GM11168 (cell line): ENCODE results near the gene MTCL1.
"Not testable (repeated sequence)": the region's sequence is repeated elsewhere in the genome, so short reads cannot be mapped to it uniquely, and the experiment has no call there.

Experiments used
- in situ Hi-C: fragments of 300-500 bp; cut with MboI; formaldehyde crosslinking; loops from one replicate; pipeline ENCODE4 v1.12.0; 2022; ENCODE audit warnings: low sequenced_read_pairs; ENCODE audit not compliant: unreplicated experiment

MTCL1 gene

DNA sequence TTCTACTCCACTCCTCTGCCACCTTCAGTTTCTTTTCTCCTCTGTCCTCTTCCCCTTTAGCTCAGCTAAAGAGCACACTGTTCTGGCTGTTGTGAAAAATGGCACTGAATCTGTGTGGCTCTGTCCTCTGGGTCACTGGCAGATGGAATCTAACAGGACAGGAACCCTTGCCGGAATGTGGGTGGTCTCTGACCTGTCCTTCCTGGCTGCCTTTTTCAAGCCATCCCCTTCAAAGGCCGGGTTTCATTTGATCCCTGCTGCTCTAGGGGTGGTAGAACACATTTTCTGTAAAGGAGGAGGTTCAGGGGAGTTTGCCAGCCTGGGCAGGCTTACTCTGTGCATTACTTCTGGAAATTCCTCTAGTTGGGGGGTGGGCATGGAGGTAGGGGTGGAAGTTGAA, 29.9 kb downstream of the MTCL1 start:
- in situ Hi-C loops: no loop called here

DNA sequence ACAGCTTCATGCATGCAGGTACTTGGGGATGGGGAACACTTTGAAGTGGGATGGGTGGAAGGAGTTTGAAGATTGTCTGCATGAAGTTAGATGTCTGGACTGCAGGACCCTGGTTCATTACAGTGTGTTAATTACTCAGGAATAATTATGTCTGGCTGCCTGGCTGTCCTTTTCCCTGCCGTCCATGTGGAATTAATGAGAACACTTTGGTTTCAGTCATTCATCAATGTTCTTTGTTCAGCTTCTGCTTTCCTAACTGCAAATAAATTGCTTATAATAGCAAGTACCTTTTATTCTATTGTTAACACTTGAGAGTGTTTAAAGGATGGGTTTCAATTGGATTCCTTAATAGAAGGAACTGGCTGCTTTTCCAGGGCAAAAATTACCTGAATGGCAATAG, 35.8 kb downstream of the MTCL1 start:
- in situ Hi-C loops: no loop called here

DNA sequence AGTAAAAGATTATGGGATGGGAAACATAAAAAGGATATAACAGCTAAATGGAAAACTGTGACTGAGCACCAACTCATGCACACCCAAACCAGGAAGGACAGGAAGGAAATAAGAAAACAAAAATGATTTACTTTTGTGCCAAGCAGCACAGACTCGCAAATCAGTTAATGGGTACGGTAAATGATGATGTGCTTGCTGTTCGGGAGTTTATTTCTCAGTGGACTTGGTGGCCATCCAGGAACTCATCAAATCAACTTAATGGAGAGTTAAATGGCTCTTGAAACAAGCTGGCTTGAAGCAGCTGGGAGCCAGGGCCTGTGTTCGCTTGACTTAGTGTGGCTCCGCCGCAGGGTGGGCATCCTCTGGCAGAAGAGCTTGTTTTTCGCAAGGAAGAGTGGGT, 36.2 kb downstream of the MTCL1 start:
- in situ Hi-C loops: no loop called here

DNA sequence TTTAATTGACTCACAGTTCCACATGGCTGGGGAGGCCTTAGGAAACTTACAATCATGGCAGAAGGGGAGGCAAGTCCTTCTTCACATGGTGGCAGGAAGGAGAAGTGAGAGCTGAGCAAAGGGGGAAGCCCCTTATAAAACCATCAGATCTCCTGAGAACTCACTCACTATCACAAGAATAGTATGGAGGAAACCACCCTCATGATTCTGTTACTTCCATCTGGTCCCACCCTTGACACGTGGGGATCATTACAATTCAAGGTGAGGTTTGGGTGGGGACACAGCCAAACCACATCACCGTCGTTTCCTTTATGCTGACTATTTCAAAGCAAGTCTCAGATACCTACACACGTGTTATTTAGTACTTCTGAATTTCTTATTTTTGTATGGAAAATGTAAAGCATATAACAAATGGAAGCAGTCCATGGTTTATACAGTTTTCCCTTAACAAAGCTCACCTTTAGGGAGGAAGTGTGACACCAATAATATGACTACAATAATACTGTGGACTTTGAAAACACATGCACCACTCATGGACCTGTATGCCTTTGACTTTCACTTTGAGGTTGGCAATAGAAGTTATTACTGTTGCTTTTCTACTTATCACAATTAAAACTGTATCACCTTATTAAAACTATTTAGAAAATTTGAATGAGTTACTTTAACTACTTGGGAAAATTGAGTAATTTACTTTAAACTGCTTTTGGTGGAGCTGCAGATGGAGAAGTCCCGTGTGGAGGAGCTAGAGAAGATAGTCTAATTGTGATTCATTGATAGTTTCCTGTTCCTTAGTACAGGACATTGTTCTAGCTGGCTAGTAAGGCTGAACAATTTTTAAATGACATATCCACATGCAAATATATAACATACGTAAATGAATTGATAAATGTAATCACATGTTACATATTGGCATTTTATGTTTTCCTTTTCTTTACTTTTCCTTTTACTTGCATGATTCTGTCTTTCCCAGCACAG, 37.3 kb downstream of the MTCL1 start:
- in situ Hi-C loops: no loop called here

DNA sequence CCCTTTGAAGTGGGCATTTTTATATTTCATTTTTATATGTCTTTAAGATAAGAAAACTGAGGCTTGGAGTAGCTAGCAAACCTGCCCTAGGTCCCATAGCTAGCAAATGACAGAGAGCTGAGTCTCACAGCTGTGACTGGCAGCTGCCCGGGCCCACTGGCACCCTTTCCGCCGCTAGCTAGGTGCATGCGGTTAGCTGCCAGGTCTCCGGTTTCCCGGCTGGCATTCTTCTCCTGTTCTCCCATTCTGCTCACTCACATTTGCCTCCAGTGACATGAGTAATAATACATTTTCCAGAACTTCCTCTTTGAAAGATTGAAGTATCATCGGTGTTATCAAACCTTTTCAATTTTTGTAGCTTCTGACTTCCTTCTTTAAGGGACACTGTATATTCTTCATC, 38.7 kb downstream of the MTCL1 start:
- in situ Hi-C loops: no loop called here

DNA sequence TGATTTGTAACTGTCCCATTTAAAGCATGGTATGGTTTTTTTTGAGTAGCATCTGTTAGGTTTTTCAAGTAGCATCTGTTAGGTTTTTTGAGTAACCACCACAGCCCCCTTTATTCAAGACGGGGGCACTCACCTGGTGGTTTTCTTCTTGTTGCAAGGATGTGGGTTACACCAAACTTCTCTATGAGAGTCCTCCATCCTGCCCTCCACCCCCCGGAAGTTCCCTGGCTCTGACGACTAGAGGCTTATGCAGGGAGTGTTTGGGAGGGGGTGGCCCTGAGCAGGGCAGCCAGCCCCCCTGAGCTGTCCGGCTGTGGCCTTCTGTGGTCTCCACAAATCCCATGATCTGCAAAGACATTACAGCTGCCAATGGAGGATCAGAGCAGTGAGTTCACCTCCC, 39.3 kb downstream of the MTCL1 start:
- in situ Hi-C loops: no loop called here

DNA sequence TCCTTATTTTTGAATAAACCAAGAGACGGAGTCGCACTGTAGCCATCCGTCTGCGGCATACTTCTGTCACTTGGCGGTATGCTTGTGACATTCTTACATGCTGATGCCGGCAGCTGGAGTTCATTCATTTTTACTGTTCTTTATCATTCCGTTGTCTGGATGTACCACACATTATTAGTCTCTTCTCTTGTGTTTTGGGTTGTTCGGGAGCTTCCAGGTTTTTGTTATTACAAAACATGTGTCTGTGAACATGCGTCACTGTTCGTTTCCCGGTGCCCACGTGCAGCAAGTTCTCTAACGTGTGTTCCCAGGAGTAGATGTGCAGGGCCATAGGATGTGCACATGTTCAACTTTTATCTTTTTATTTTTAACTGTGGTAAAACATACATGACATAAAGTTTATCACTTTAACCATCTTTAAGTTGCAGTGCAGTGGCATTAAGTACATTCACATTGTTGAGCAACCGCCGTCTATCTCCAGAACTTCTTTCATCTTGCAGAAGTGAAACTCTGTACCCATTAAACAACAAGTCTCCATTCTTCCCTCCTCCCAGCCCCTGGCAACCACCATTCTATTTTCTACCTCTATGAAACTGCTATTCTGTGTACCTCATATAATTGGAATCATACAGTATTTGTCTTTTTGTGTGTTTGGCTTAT, 40.1 kb downstream of the MTCL1 start:
- in situ Hi-C loops: no loop called here

GRCh38 chr18:8747440-8747937, 42.1 kb downstream of the MTCL1 start:
- in situ Hi-C loops: no loop called here

DNA sequence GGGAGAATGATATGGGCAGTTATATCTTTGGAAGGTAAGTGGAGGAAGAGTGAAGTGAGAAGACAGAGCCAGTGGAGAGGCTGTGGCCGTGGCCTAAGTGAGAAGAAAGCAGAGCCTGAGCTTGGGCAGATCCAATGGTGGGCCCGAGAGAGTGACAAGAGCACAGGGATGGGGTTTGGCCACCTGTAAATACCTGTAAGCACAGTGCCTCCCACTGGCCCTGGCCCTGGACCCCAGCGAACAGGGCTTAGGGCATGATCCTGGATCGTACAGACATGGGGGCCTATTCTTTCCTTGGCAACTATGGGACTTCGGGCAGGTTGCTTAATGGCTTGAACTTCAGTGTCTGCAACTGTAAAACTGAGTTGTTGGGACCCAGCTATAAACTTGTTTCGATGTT, 44.1 kb downstream of the MTCL1 start:
- in situ Hi-C loops: no loop called here

- in situ Hi-C loops: no loop called here
Measured at GRCh38 chr18:8750954-8751415, 45.6 kb downstream of the MTCL1 start.

DNA sequence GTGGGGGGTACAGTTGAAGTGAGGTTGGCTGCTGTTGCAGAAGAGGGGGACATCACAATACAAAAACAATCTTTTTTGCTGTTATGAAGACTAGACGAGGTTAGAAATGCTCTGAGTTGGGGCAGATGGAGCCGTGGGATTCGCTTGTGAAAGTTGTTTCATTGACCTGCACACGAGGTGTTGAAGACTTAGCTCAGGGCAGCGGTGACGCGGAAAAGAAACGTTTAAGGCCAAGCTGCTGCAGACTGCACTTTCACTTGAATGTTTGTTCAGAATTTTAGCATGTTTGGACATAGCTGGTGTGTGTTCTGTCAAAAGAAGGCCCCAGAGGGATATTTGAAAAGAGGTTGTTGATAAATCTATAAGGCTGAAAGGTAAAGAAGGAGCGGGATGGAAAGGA, 46.3 kb downstream of the MTCL1 start:
- in situ Hi-C loops: no loop called here

DNA sequence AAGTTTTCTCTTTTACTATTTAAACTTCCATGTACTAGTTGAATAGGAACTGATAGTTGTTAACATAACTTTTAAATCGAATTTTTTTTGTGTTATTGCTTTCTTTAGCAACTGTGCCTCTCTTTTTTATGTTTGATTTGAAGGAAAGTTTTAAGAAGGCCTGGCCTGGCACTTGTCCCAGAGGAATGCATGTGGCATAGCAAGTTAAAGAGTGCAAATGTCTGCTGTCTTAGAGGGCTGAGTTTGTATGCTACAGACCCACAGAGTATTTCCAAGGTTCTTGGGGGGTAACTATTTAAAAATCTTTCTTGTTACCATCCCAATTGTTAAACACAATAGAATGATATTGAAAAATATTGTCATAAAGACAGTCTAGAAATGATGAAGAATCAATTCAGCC, 47.0 kb downstream of the MTCL1 start:
- in situ Hi-C loops: no loop called here

DNA sequence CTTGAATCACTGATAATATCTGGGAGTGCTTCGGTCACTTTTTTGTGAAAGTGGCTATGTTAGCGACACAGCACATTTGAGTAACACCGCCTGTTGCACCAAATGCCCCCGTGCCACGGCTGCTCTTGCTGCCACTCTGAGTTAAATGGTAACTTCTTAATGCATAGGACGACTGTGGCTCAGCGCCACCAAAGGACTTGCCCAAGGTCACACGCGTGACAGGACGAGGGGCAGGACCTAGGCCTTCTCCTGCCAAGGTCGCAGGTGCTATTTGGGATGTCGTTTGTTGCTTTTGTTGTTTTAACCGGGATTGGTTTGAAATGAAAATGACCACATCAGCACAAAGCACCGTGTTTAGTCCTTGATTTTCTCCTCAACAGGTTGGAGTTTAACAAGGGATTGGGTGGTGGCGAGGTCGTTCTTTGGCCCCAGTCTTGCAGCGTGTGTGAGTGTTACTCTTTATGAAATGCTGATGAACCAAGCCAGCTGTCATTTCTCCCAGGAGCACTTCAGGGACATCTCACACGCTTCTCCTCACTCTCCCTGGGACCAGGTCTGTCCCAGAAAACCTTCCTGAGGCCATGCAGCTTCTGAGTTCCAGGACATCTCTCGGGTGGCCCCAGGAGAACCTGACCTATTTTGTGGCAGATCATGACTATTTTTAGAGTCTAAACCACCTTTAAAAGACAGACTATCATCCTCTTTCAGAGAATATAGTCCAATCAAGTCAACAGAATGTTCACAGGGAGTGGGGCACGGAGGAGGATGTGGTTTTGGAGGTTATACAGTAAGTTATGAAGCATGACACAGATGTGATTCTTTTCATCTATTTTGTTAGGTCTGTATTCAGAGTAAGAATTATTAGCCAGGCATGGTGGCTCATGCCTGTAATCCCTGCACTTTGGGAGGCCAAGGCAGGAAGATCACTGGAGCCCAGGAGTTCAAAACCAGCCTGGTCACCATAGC, 49.9 kb downstream of the MTCL1 start:
- in situ Hi-C loops: no loop called here

- in situ Hi-C loops: no loop called here
Measured at GRCh38 chr18:8756571-8756970, 51.2 kb downstream of the MTCL1 start.

GRCh38 chr18:8757396-8757997, 52.1 kb downstream of the MTCL1 start:
- in situ Hi-C loops: no loop called here

DNA sequence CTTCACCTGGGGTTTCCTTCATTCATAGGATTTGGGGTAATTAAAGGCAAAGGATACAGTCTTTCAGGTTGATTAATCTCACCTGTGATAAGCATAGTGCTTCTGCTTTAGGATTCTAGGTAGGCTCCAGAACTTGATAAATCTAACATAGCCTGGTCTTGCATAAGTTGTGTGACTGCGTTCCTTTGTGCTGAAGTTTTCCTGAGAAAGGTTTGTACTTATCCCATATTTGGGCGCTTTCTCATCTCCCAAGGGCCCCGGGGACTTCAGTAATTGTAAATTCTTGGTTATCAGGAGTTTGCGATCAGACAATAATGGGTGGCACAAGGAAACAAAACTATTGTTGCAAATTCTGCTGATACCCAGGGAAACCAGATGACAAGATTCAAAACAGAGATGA, 53.1 kb downstream of the MTCL1 start:
- in situ Hi-C loops: no loop called here

- in situ Hi-C loops: no loop called here
Measured at GRCh38 chr18:8760984-8761383, 55.6 kb downstream of the MTCL1 start.

GRCh38 chr18:8761535-8761934, 56.2 kb downstream of the MTCL1 start:
- in situ Hi-C loops: not testable (repeated sequence)

- in situ Hi-C loops: no loop called here
Measured at GRCh38 chr18:8762968-8763367, 57.6 kb downstream of the MTCL1 start.

- in situ Hi-C loops: no loop called here
Measured at GRCh38 chr18:8763611-8764010, 58.3 kb downstream of the MTCL1 start.
